K562 (cell line): ENCODE data around the gene LRRC57. TPM values are rescaled to one million over a fixed set of nuclear protein-coding genes. Genes with fewer than 3 reads are reported as not detected.
A peak's percentile ranks its signal among the peaks of the same experiment; 100 is the strongest.

Source experiments
- ATAC-seq: fragments of 200-7000 bp; cut with Tn5 transposase; 3 replicates; pipeline ENCODE4 v1.9.1; 2020; ENCODE audit warnings: moderate library complexity
- BruUV-seq: library from RNA; stranded (reverse); fragments of 400-500 nt; replicated peaks from 2 replicates; lab custom pipeline; 2021; lab: Mats Ljungman, UMichigan
- CTCF ChIA-PET: fragments of 300-600 bp; formaldehyde crosslinking; extraction: SDS; loops from one replicate; lab custom pipeline; 2021; ENCODE audit warnings: low intra/inter-chr PET ratio; lab: Yijun Ruan, JAX
- POLR2A ChIA-PET: fragments of 300-600, 350-650 bp; sonication (Branson Sonifier 250); formaldehyde crosslinking; extraction: SDS; loops from one replicate; lab custom pipeline; 2021; ENCODE audit warnings: antibody characterized with exemption, inconsistent platforms; lab: Yijun Ruan, JAX
- DNase-seq, 4 experiments: peaks; one replicate each; pipeline versions ENCODE4 v3.0.0 to v3.0.0-alpha.2; 2011 to 2018; ENCODE audit warnings: low spot score in 3 of 4, mixed read lengths in 3 of 4; ENCODE audit errors: extremely low read depth in 1 of 4
- FAIRE-seq: peaks from 2 replicates; lab custom pipeline; 2011; peaks lifted over from hg19 to GRCh38; lab: Jason Lieb, UNC
- H2AFZ ChIP-seq: 2 replicates; pipeline ENCODE4 v1.6.0; 2011; ENCODE audit warnings: low read depth, low read length, control low read depth, inconsistent platforms
- H3K27ac ChIP-seq: fragments of 200-600 bp; 3 replicates; pipeline ENCODE4 v1.8.0; 2011; ENCODE audit warnings: low read depth, mild to moderate bottlenecking, control low read depth, inconsistent platforms, low read length, moderate library complexity, mixed read lengths; ENCODE audit errors: extremely low read depth
- H3K27me3 ChIP-seq, 2 experiments: fragments of 300-600 bp in 1 of 2; 2 replicates in 1 of 2; 3 replicates in 1 of 2; pipeline versions ENCODE4 v1.6.0 to v1.8.0; 2011; ENCODE audit warnings: inconsistent platforms in 2 of 2, low read length in 2 of 2, mild to moderate bottlenecking in 1 of 2, mixed read lengths in 1 of 2, moderate library complexity in 1 of 2; ENCODE audit not compliant: control insufficient read depth in 2 of 2, insufficient read depth in 2 of 2
- H3K36me3 ChIP-seq: fragments of 300-600 bp; 3 replicates; pipeline ENCODE4 v1.8.0; 2011; ENCODE audit warnings: mild to moderate bottlenecking, low read length, inconsistent platforms; ENCODE audit not compliant: control insufficient read depth, insufficient read depth
- H3K4me1 ChIP-seq, 2 experiments: fragments of 200-600 bp in 1 of 2; replicated peaks in 1 of 2; 2 replicates in 1 of 2; 3 replicates in 1 of 2; pipeline versions ENCODE4 v1.5.1 to v1.8.0; 2011; ENCODE audit warnings: inconsistent platforms in 2 of 2, low read length in 2 of 2, mild to moderate bottlenecking in 1 of 2, mixed read lengths in 1 of 2, moderate library complexity in 1 of 2; ENCODE audit not compliant: control insufficient read depth in 2 of 2, insufficient read depth in 2 of 2
- H3K4me2 ChIP-seq: 2 replicates; pipeline ENCODE4 v1.6.1; 2011; ENCODE audit warnings: low read length, control low read depth, inconsistent platforms, mixed read lengths; ENCODE audit not compliant: insufficient read depth
- H3K4me3 ChIP-seq: fragments of 200-600 bp; sonication (generic), shearing (Covaris generic); 2 replicates; pipeline ENCODE4 v1.5.1; 2016; ENCODE audit warnings: control low read depth, inconsistent platforms
- H3K79me2 ChIP-seq: fragments of 200-600 bp; 3 replicates; pipeline ENCODE4 v1.8.0; 2011; ENCODE audit warnings: low read length, inconsistent platforms; ENCODE audit not compliant: control insufficient read depth, insufficient read depth
- H3K9ac ChIP-seq, 2 experiments: 2 replicates each; pipeline versions ENCODE4 v1.6.0 to v1.6.1; 2011; ENCODE audit warnings: low read depth in 2 of 2, low read length in 2 of 2, control low read depth in 1 of 2, inconsistent platforms in 1 of 2, mild to moderate bottlenecking in 1 of 2, mixed read lengths in 1 of 2; ENCODE audit not compliant: insufficient read depth in 1 of 2
- H3K9me1 ChIP-seq: one replicate; pipeline ENCODE4 v1.6.0; 2011; ENCODE audit warnings: inconsistent platforms, mild to moderate bottlenecking, low read length, moderate library complexity; ENCODE audit not compliant: control insufficient read depth, insufficient read depth
- H3K9me3 ChIP-seq: replicated peaks from 2 replicates; pipeline ENCODE4 v1.5.1; 2011; ENCODE audit warnings: low read depth, low read length, inconsistent platforms; ENCODE audit not compliant: control insufficient read depth, insufficient read depth
- H4K20me1 ChIP-seq: replicated peaks from 2 replicates; pipeline ENCODE4 v1.6.1; 2011; ENCODE audit warnings: low read length, inconsistent platforms, mixed read lengths; ENCODE audit not compliant: control insufficient read depth, insufficient read depth
- DACH1 ChIP-seq: fragments of 450-650 bp; IDR thresholded peaks from 2 replicates; pipeline ENCODE4 v1.6.1; 2018; ENCODE audit not compliant: partially characterized antibody
- FIP1L1 ChIP-seq: fragments of 200-400 bp; formaldehyde crosslinking; IDR thresholded peaks from 2 replicates; pipeline ENCODE4 v1.6.1; 2018; ENCODE audit warnings: mild to moderate bottlenecking, low read depth, low read length; ENCODE audit not compliant: poor library complexity, severe bottlenecking
- SIN3A ChIP-seq, 2 experiments: fragments of 150-350 bp in 1 of 2; IDR thresholded peaks; 2 replicates each; pipeline ENCODE4 v1.6.1; 2011 to 2016; ENCODE audit warnings: borderline replicate concordance in 2 of 2, low read depth in 2 of 2, low read length in 2 of 2, mild to moderate bottlenecking in 2 of 2, moderate library complexity in 2 of 2; ENCODE audit not compliant: control insufficient read depth in 1 of 2
- SRF ChIP-seq, 2 experiments: fragments of 250-450, 450-650 bp in 1 of 2; sonication (Bioruptor Pico) in 1 of 2; sonication (generic) in 1 of 2; formaldehyde crosslinking; IDR thresholded peaks; 2 replicates each; pipeline versions ENCODE4 v1.5.0 to v1.5.1; 2020 to 2022; ENCODE audit warnings: mild to moderate bottlenecking in 1 of 2, missing genetic modification reagents in 1 of 2
- TFAP4 ChIP-seq: sonication (generic); formaldehyde crosslinking; IDR thresholded peaks from 2 replicates; pipeline ENCODE4 v1.8.0; 2022; ENCODE audit warnings: missing genetic modification reagents, mild to moderate bottlenecking, moderate library complexity, borderline replicate concordance
- ZNF224 ChIP-seq: sonication (generic); formaldehyde crosslinking; IDR thresholded peaks from 2 replicates; pipeline ENCODE4 v1.8.0; 2022; ENCODE audit warnings: mild to moderate bottlenecking, missing genetic modification reagents
- WGBS: fragments of 100-300 bp; shearing (Covaris generic); methylation state at CpG from one replicate; pipeline ENCODE4 v1.1.6; 2016; ENCODE audit warnings: low coverage, mixed read lengths; ENCODE audit not compliant: insufficient coverage; ENCODE audit errors: missing lambda C conversion rate; 5-methylcytosine and 5-hydroxymethylcytosine counted together
- in situ Hi-C: fragments of 300-500 bp; cut with MboI; formaldehyde crosslinking; loops from 4 replicates; pipeline ENCODE4 v1.15.0; 2018; ENCODE audit warnings: inconsistent platforms, mixed read lengths
- intact Hi-C: fragments of 100-400 bp; cut with micrococcal nuclease; formaldehyde crosslinking; loops from 2 replicates; pipeline ENCODE4 v1.14.2; 2022
- polyA plus RNA-seq, 8 experiments: library from polyadenylated mRNA; depleted of rRNA in 4 of 8; stranded (reverse) in 5 of 8; unstranded in 3 of 8; fragments of >200 nt; fragmentation: Nextera tagmentation in 2 of 8; fragmentation: Illumina TruSeq in 1 of 8; extraction: Ambion mirVana in 2 of 8; extraction: Trizol in 1 of 8; gene quantifications; 2 replicates each; pipeline versions ENCODE4 v1.2.1 to v1.2.3, GENCODE V29; 2011 to 2014; ENCODE audit warnings: inconsistent platforms in 1 of 8, missing spikeins in 1 of 8
- total RNA-seq, 7 experiments: library from RNA; depleted of rRNA in 6 of 7; stranded (reverse); fragments of >200 nt in 6 of 7; fragmentation: Illumina TruSeq in 2 of 7; extraction: Trizol in 2 of 7; gene quantifications; 2 replicates each; pipeline versions ENCODE4 v1.2.1 to v1.2.3, GENCODE V29; 2011 to 2021; ENCODE audit warnings: low replicate concordance in 1 of 7

The LRRC57 gene
- total and polyA plus RNA-seq, 9 of the 15 experiments (the other 6 are each of a cell fraction or from before 2014, with no cell fraction given): 3.9 to 20.4 (median 14.8) TPM

GRCh38 chr15:42547918-42548248 lies 710 bp downstream of the LRRC57 start:
- Histone ChIP-seq H3K9ac (peak overlapping the region; percentile 93 to 97), H3K27me3 (no peaks in the 10 kb centered on the region), H3K36me3 (peaks cover 52% of the 10 kb centered on the region), H3K9me1 (no peaks in the 10 kb centered on the region), H3K79me2 (peaks cover 67% of the 10 kb centered on the region), H3K4me3 (peak overlapping the region; percentile 98), H2AFZ (peak overlapping the region; percentile 94), H3K9me3 (no peaks in the 10 kb centered on the region), H3K4me1 (peaks cover 9 to 19% of the 10 kb centered on the region in 2 experiments), H3K4me2 (peak overlapping the region; percentile 91), H3K27ac (peak overlapping the region; percentile 89), H4K20me1 (no peaks in the 10 kb centered on the region; the same call in 1 of the 2 replicates)
- POLR2A ChIA-PET: interaction anchor here (0.7 to 5.6 kb wide), 11 partner anchors 10 to 631 kb away, joined by 3 to 31 read pairs (median 3); partner anchors contain the start of genes SNAP23, STARD9 and ZNF106
- FAIRE-seq (peak; percentile 64), DNase-seq (peak in 1 of 4 experiments; percentile 9), ATAC-seq (peak; percentile 30)
- BruUV-seq: no TSS peak
- in situ Hi-C loops: no loop called here
- intact Hi-C loops: loop anchor here (2.0 to 10.0 kb wide), 2 partner anchors 53 to 107 kb away; partner anchors contain the start of gene SNAP23
- WGBS: 3% methylated on average over 9 of the region's 9 CpGs
- TF ChIP-seq SIN3A (IDR thresholded peaks at IDR 0.05; ENCODE audit: borderline replicate concordance in 2 of 2, control insufficient read depth in 1 of 2, low read depth in 2 of 2, low read length in 2 of 2) (peak in 1 of 2 experiments; percentile 65; a peak in 1 of 4 replicates), ZNF224 (CRISPR knock-in tag) (no peak), DACH1 (peak; percentile 89), FIP1L1 (no peak), TFAP4 (CRISPR knock-in tag) (peak; percentile 25; the same call in 1 of the 2 replicates), SRF (CRISPR knock-in tag; IDR thresholded peaks at IDR 0.05) (peak in 1 of 2 experiments; percentile 4; a peak in 1 of 4 replicates)
- CTCF ChIA-PET: no interaction called here
